Glomerular endothelial cell (primary cell): ENCODE data around the gene RAPGEF4. TPM values are rescaled to one million over a fixed set of nuclear protein-coding genes. Genes with fewer than 3 reads are reported as not detected.
"Not testable (repeated sequence)": the region's sequence is repeated elsewhere in the genome, so short reads cannot be mapped to it uniquely, and the experiment has no call there.

ENCODE experiments used
- DNase-seq: peaks from one replicate; pipeline ENCODE4 v3.0.0-alpha.2; 2011; ENCODE audit warnings: low read depth, low spot score; ENCODE audit errors: extremely low read depth
- total RNA-seq: library from RNA; depleted of rRNA; stranded (reverse); fragments of >200 nt; gene quantifications from 2 replicates; pipeline ENCODE4 v1.2.3, GENCODE V29; 2015

Gene RAPGEF4
- total RNA-seq, 1 donor from 2014 or later: 5.1 TPM

DNA sequence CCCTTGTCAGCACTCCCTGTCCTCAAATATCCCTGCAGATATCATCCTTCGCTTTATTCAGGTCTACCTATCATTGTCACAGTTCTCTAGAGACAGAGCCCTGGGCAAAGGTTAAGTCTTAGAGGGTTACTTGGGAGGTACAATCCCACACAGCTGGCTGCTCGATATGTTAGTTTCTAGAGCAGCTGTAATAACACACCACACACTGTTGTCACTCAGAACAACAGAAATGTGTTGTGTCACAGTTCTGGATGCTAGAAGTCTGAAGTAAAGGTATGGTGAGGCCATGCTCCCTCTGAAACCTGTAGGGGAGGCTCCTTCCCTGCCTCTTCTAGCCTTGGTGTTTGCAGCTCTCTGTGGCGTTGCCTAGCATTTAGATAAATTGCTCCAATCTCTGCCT lies 9.9 kb upstream of the RAPGEF4 start:
- DNase-seq: no peak

DNA sequence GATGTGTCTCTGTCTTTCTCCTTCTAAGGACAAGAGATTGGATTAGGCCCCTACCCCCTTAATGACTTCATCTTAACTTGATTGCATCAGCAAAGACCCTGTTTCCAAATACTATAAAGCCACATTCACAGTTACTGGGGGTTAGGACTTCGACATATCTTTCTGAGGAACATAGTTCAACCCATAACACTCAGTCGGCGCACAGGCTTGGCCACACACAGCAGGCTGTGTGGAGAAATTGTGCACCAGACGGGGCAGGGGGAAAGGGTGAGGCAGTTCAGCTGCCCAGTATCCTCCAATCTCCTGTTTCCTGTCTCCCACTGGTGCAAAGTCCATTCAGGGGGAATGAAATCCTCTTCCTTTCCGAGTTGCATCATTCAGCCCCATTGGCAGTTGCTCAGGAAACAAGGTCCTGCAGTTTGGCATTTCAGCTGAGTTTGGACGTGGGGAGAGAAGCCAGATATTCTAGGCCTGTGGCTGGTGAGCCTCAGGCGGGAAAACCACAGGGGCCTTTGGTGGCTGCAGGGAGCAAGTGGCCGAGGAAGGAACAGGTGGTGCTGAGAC lies 9.4 kb upstream of the RAPGEF4 start:
- no peak for DNase-seq

DNA sequence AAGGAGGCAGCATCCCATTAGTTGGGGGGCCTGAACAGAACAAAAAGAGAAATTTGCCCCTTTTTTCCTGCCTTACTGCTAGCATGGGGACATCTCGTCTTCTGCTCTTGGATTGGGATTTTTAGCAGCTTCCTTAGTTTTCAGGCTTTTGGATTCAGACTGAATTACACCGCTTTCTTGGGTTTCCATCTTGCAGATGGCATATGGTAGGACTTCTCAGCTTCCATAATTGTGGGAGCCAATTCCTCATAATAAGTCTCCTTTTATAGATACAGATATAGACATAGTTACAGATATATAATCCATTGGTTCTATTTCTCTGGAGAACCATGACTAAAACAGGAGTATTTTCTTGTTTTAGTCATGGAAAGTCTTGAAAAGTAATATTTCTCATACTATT lies 5.2 kb upstream of the RAPGEF4 start:
- no peak for DNase-seq

DNA sequence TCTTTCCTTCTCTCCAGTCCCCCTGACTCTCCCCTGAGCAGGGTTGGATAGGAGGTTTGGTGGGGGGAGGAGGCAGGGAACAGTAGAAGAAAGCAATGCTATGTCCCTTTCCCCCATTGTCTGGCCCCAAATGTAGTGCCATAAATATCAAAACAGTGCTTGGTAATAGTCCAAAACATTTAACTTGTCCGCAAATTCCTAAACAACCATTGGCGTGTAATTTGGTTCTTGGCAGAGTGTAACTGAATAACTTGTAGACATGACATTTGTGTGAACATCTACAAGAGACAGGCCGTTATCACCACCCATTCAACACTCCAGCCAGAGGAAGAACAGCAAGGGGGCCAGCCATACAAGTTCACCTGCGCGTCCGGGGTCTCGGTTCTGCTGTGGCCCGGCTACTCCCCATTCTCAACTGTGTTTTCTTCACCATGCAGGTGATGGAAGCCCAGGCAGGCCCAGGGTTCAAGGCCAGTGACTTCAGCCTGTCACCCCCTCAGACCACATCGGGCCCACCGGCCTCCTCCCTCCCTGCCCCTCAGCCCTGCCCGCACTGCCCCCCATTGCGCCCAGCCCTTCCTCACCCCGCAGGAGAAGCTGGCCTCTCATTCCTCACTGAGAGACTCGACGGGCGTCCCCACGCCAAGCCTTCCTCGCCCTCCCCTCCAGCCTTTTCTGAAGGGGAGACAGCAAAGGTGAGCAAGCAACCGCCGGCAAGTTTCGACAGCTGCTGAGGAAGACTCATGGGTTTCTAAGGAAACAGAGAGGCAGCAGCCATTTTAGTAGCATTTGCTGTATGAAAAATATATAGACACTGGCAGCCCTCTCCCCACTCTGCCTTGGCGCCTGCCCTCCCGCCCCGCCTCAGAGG lies 699 bp upstream of the RAPGEF4 start:
- DNase-seq: no peak

DNA sequence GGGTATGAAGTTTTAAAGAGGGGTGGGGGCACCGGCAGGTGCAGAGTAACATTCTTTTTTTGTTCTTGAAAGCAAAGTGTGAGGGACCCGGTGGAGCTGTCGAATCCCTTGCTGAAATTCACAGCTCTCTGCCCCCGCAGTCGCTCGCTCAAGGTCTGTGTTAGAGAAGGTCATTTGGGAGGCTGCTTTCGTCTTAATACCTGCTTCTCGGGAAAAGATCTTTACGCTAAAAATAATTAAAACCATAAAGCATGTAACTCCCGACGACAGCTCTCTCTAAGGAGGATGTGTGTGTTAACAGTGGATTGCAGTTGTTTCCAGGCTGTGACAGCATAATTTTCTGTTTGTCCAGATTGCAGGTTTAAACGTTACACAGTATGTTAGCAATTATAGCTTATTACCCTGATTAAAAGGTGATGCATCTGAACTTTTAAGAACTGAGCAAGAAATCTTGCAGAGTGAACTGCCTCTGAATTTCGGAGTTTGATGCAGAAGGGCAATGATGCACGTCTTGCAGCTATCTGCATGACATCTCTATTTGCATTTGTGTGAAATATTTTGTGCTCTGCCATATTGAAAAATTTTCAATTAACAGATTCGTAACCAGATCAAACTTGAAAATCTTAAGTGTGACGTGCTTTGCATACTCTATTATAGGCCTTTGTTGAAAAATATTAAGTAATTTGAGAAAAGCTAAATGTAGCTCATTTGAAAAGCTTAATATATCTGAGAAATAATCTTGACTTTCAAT lies 954 bp downstream of the RAPGEF4 start:
- no peak for DNase-seq

DNA sequence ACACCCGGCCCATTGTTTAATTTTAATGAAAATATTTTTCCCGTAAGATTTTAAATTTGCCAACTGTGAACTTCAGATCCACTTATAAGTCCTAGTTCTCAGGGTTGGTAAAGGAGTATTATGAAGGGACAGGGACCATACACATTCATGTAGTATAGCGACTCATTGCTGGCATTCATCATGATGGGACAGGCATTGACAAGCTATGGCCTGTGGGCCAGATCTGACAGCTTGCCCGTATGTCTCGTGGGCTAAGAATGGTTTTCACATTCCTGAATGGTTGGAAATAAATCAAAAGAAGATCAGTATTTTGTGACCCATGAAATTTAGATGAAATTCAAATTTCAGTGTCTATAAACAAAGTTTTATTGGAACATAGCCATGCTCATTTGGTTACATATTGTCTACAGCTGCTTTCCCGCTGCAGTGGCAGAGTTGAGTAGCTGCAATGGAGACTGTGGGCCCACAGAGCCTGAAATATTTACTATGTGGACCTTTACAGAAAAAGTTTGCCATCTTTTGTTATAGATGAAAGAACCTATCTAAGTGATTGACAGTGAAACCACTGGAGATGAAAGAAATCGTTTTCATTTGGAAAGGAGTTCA lies 4.1 kb downstream of the RAPGEF4 start:
- DNase-seq: no peak

DNA sequence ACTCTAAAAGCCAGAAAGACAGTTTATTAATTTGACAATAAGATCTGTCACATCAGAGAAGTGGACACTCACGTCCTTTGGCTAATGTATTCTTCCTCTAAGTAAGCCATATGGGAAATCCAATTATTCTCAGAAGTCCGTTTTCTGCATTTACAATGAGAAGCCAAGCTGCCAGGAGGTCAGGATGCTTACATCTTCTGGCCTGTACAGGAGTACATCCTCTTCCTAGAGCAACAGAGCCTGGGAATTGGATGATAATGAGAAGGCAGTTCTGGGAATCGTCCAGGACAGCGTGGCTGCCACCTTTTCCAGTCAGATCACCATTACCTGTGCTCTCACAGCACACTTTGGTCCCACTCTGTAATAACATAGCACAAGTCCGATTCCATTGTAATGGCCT lies 5.2 kb downstream of the RAPGEF4 start:
- DNase-seq: no peak

DNA sequence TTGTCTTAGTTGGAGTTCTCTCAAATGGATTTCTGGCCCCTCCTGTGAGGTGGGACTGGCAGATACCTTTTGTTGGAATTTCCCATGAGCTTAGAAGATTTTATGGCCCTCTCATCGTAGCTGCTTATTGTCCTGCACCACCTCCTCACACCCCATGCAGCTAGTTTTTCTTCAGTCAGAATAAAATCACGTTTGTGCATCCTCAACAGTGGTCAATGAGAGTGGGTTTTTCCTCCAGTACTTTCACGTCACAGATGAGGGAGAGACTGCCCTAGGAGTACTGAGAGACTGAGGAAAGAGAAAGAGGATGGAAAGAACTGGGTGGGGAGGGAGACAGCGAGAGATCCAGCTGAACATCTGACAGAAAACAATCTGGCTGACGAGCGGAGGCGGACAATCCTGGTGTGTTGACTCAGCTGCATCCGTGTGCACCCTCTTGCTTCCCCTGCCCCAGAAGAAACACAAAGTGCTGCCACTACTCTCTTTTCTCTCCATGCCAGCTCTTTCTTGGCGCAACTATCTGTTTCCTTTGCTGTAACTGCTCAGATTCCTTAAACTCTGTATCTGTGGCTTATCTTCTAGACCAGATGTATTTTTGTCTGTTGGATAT lies 7.4 kb downstream of the RAPGEF4 start:
- no peak for DNase-seq

DNA sequence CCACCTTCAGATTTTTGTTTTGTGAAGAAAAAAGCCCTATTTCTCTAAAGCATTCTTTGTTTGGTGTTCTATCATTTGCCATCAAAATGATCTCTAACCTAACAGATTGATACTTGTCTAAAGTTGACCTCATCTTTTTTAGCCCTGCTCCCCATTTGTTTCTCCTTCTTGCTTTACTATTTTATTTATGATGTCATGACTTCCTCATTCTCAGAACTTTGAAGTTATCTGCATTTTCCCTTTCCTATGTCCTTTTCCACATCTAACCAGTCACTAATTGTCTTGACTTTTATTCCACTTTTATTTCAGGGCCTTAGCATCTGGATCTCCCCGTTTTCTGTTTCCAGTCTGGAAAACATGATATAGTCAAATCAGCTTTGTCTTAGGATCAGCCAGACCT lies 8.3 kb downstream of the RAPGEF4 start:
- DNase-seq: no peak

DNA sequence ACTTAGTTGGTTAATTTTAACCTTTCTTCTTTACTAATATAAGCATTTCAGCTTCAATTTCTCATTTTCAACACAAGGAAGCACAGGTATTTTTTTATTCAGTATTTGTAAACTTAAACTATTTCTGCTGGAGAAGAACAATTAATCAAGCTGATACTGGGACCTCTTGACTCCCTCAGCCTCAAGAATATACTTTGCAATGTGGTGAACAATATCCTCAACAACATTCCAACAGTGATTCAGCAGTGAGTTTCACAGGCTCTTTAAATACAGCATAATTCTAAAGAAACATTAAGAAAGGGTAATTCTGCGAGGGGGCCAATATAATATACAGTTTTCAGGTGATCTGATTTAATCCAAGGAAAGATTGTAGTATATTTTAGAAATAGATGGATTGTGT lies 10.0 kb downstream of the RAPGEF4 start:
- DNase-seq: no peak

DNA sequence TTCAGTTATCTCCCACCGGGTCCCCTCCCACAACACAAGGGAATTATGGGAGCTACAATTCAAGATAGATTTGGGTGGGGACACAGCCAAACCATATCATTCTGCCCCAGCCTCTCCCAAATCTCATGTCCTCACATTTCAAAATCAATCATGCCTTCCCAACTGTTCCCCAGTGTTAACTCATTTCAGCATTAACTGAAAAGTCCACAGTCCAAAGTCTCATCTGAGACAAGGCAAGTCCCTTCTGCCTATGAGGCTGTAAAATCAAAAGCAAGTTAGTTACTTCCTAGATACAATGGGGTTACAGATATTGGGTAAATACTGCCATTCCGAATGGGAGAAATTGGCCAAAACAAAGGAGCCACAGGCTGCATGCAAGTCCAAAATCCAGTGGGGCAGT lies 12.9 kb downstream of the RAPGEF4 start:
- DNase-seq: not testable (repeated sequence)

DNA sequence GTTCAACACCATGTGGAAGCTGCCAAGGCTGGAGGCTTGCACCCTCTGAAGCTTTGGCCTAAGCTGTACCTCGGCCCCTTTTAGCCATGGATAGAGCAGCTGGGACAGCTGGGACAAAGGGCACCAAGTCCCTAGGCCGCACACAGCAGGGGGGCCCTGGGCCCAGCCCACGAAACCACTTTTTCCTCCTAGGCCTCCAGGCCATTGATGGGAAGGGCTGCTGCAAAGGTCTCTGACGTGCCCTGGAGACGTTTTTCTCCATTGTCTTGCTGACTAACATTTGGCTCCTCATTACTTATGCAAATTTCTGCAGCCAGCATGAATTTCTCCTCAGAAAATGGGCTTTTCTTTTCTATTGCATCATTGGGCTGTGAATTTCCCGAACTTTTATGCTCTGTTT lies 13.7 kb downstream of the RAPGEF4 start:
- DNase-seq: no peak

DNA sequence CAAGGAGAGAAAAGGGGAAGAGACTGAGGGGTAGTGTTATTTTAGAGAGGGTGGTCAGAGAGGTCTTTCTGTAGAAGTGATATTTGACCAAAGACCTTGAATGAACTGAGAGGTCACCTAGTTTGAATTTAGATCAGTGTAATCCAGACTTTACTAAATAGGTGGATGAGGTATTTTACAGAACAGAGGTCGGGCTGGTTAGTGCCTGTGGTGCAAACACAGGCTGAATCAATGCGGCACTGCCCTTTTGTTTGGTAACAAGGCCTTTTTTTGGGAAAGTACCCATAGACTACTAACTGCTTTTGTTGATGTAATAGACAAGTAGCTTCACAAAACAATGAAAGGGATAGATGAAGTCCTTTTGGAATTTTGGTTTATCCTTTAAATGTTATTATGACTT lies 15.9 kb downstream of the RAPGEF4 start:
- DNase-seq: no peak

DNA sequence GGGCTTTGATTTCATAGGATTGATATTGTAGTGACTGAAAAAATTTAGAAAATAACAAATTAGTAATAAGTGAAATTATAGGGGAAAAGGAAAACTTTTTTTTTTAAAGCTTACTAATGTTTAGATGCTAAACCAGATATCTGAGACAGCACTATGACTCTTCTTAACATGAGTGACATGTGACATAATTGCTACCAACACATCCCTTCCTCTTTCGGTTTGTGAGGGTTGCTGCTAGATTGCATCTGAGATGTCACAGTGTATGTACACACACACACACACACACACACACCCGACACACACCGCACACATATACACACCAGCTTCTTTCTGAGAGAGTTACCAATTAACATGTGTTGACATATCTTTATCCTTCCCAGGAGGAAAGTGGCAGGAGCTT lies 18.0 kb downstream of the RAPGEF4 start:
- DNase-seq: no peak

DNA sequence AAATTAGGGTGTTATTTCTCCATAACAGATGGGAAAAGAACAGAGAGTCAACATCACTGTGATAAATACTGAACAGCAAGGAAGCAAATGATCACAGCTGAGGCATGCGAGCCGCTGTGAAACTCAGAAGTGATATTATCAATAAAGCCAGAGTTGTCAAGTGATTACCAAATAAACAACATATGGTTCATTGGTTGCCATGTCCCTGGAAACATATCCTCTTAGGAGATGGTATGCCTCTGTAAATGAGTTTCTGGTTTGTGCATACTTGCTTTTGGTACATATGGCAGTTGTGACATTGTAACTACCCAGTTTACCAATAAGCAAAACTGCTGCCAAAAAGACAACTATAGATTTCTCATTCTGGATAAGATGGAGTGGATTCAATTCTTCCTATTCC lies 23.8 kb downstream of the RAPGEF4 start:
- DNase-seq: no peak

DNA sequence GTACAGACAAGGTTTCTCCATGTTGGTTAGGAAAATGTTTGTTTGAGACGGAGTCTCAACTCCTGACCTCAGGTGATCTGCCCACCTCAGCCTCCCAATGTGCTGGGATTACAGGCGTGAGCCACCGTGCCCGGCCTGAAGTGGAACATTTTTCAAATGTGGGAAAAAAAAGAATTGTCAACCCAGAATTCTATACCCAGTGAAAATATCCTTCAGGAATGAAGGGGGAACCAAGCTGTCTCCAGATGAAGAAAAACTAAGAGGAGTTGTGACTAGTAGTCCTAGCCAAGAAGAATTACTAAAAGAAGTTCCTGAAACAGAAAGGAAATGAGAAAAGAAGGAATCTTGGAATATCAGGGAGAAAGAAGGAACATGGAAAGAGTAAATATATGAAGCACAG lies 25.7 kb downstream of the RAPGEF4 start:
- DNase-seq: no peak

DNA sequence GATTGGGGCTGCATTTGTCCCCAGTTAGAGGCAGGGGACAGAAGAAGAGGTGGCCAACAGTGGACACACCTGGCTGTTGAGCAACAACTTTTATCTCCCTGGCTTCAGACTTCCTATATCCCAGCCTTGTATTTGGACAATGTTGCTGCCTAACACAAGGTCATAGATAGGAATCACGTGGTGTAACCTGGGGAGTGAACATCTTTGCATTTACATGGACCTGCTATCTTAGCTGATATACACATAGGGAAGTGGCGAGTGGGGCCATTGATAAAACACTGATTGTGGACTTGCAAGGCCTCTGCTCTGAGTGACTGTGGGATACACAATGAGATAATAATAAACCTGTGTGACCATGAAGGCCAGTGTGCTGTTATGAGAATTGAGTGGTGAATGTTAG lies 26.9 kb downstream of the RAPGEF4 start:
- no peak for DNase-seq

DNA sequence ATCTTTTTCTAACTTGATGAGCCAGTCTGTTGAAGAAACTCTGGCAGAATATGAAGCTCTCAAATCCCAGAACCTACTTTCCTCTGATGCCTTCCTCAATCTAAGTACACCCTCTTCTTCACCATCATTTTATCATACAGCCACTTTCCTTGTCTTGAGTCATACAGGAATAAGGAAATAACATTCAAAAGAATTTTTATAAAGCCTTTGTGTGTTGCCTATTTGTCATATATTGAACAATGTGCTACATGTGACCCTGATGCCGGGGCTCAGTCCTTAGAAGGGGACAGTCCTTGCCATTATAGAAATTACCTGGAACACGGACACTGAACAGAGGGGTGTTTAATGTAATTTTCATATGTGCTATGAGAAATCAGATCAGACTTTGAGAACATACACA lies 27.4 kb downstream of the RAPGEF4 start:
- DNase-seq: no peak

DNA sequence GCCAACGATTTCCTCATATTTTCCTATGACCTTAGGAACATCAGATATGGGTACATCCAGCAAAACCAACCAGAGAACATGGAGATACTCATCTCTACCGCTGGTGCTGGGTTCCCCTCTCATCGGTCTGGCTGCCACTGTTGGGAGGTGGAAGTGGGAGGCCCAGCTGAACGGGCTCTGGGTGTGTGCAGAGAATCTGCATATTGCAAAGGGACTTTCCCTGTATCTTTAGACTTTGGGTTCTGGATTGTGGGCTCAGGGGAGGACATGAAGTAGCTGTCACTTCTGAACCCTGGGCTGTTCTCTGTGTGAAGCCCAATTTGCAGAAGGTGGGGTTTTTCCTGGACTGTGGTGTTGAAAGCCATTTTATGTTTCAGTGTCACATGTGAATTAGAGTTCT lies 30.0 kb downstream of the RAPGEF4 start:
- DNase-seq: no peak

DNA sequence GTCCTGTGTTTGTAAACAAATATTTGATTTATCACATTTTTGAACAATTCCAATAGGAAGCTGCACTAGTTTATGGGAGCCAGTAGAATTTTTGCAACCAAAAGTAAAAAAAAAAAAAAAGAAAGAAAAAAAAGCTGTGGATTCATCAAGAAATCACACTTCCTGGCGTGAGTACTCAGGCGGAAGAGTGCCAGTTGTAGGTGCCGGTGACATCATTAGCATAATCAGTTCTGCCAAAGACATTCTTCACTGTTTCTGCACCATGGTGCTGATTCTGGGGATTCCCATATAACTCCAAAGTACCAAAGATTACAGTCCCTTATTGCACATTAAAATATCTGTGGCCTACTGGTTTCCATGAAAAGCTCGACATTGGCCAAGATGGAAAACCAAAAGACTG lies 32.8 kb downstream of the RAPGEF4 start:
- DNase-seq: no peak

DNA sequence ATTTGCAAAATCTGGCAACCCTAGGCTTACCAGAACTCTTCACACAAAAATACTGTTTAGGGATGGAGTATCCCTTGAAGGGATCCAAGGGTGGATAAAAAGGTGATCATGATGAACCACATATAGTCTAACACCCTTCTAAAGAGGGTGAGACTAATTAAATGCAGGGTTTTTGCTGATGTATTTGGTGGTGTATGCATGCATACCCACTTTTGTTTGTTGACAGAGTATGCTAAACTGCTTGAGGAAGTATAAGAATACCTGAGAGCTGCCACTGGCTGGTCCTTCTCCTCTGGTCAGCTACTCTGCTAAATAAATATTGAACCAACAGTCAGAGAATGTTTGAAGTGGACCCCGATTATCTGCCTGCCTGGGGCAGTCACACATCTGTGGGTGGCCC lies 34.2 kb downstream of the RAPGEF4 start:
- no peak for DNase-seq
